Stimulated activated effector memory CD8-positive, alpha-beta T cell treated with anti-CD3 and anti-CD28 coated beads, Interleukin-12 subunit alpha, Interleukin-12 subunit beta, amount 100 ng/mL, for 72 hours (primary cell): ENCODE results near the gene C16orf87.

Experiments used
- ATAC-seq: fragments of 150-1000 bp; cut with Tn5 transposase; 2 replicates; pipeline ENCODE4 v1.10.0; 2021
- DNase-seq, 2 donors: peaks; one replicate each; pipeline ENCODE4 v3.0.0; 2021 to 2022; ENCODE audit warnings: low spot score in 2 of 2
- H3K27ac Mint-ChIP-seq: one replicate; pipeline ENCODE4 v1.8.0; 2022; ENCODE audit warnings: mild to moderate bottlenecking, mixed read lengths
- H3K36me3 Mint-ChIP-seq: one replicate; pipeline ENCODE4 v1.8.0; 2022; ENCODE audit warnings: mild to moderate bottlenecking, mixed read lengths
- H3K4me1 Mint-ChIP-seq: one replicate; pipeline ENCODE4 v1.8.0; 2022; ENCODE audit warnings: mixed read lengths
- H3K4me3 Mint-ChIP-seq: one replicate; pipeline ENCODE4 v1.8.0; 2022; ENCODE audit warnings: mild to moderate bottlenecking, mixed read lengths
- H3K9me3 Mint-ChIP-seq: one replicate; pipeline ENCODE4 v1.8.0; 2022; ENCODE audit warnings: mixed read lengths

The C16orf87 gene

DNA sequence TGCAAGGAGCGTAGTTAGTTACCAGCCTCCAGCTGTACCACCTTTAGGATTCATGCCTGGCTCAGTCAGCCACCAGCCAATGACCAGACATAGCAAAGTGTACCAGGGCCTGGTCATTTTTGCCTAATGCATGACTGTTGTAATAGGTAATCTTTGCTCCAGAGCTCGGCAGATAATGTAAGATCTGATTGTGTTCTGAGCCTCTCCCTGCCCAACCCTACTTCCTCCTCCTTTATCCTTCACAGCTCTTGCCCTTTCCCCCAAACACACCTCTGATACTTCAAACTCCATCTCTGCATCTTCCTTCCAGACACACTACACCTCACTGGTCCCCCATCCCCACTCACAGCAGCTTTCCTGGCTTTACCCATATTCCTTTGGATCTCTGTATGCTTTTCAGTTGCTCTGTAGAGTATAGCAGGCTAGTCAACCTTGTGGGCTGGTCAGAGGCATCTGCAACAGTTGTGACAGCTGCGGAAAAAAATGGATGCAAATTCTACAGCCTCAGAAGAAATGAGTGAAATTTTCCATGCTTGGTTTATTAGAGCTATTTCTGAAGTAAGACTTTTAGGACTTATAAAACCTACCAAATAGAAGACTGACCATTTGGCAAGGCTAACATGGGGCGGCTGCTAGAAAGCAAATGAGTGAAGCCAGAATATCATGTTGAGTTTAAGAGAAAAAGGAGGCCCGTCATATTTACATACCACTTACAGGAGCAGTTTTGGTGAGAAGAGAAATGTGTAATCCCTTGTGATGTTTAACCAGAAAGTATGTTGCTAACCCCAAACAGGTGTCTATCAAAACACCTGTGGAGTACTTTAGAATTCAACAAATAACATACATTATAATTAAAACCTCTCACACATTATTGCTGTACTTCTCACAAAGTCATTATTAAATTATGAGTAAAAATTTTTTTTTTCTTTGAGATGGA, 19.9 kb upstream of the C16orf87 start:
- ATAC-seq (no peak), DNase-seq (no peak)
- H3K4me3 Mint-ChIP-seq = no peak overlapping the region
- no peak overlapping the region for H3K27ac Mint-ChIP-seq
- no peaks in the 10 kb centered on the region for H3K9me3 Mint-ChIP-seq
- H3K36me3 Mint-ChIP-seq = no peaks in the 10 kb centered on the region
- H3K4me1 Mint-ChIP-seq = no peaks in the 10 kb centered on the region

DNA sequence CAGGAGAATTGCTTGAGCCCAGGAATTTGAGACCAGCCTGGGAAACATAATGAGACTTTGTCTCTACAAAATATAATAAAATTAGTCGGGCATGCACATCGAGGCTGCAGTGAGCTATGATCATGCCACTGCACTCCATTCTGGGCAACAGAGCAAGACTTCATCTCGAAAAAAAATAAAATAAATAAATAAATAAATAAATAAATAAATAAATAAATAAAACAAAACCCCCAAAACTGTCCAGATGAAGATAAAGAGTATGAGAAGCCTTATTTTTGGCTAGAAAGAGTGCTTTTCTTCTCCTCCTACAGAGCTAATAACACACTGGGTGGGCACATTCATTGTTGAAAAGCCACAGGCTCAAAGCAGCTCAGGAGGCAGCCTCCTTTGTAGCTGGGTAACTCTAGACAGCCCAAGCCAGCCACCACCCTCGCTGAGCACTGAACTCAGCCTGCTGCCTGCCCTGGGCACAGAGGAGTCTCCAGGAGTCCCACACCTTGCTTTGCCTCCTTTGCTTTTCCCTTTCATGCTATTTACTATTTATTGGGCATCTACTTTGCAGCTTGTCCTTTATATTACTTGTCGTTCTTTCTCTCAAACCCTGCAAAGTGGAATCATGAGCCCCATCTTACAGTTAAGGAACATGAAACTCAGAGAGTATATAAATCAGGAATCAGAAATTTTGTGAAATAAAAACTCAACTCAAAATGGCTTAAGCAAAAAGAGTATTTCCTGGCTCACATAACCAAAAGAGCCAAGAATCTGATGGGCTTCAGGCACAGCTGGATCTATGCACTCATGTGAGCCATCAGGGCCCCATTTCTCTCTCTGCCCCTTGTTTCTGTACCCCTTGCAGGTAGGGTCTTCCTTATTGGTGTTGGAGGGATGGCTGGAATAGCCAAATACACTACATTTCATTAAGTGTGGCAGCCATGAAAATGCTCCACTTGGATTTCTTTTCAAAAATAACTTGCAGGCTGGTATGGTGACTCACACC, 18.1 kb upstream of the C16orf87 start:
- H3K4me1 Mint-ChIP-seq = no peaks in the 10 kb centered on the region
- ATAC-seq (no peak), DNase-seq (no peak)
- no peak overlapping the region for H3K27ac Mint-ChIP-seq
- H3K4me3 Mint-ChIP-seq = no peak overlapping the region
- no peaks in the 10 kb centered on the region for H3K9me3 Mint-ChIP-seq
- no peaks in the 10 kb centered on the region for H3K36me3 Mint-ChIP-seq

DNA sequence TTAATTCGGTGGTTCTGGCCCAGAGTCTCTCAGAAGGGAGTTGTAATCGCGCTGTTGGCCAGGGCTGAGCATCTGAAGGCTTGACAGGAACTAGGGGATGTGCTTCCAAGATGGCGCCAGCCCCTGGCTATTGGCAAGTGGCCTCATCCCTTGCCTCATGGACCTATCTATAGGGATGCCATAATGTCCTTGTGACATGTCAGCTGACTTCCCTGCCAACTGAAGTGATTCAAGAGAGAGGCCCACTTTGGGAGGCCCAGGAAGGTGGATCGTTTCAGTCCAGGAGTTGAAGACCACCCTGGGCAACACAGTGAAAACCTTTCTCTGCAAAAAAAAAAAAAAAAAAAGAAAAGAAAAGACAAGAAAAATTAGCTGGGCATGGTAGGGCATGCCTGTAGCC, 15.0 kb upstream of the C16orf87 start:
- H3K36me3 Mint-ChIP-seq = no peaks in the 10 kb centered on the region
- no peaks in the 10 kb centered on the region for H3K4me1 Mint-ChIP-seq
- no peak for ATAC-seq
- no peak for DNase-seq
- no peak overlapping the region for H3K27ac Mint-ChIP-seq
- H3K4me3 Mint-ChIP-seq = no peak overlapping the region
- peaks cover 4% of the 10 kb centered on the region for H3K9me3 Mint-ChIP-seq

DNA sequence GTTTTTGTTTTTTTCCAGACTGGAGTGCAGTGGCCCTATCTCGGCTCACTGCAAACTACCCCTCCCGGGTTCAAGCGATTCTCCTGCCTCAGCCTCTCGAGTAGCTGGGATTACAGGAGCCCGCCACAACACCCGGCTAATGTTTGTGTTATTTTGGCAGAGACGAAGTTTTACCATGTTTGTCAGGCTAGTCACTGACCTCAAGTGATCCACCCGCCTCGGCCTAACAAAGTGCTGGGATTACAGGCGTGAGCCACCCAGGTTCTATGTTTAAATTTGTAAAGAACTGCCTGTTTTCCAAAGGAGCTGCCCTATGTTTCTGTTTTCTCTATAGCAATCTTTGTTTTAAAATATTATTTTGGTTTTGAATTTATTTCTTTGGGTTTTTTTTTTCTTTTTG, 13.8 kb upstream of the C16orf87 start:
- H3K4me3 Mint-ChIP-seq = no peak overlapping the region
- no peak for ATAC-seq
- no peaks in the 10 kb centered on the region for H3K36me3 Mint-ChIP-seq
- H3K4me1 Mint-ChIP-seq = no peaks in the 10 kb centered on the region
- H3K9me3 Mint-ChIP-seq = peaks cover 4% of the 10 kb centered on the region
- no peak for DNase-seq
- H3K27ac Mint-ChIP-seq = no peak overlapping the region

DNA sequence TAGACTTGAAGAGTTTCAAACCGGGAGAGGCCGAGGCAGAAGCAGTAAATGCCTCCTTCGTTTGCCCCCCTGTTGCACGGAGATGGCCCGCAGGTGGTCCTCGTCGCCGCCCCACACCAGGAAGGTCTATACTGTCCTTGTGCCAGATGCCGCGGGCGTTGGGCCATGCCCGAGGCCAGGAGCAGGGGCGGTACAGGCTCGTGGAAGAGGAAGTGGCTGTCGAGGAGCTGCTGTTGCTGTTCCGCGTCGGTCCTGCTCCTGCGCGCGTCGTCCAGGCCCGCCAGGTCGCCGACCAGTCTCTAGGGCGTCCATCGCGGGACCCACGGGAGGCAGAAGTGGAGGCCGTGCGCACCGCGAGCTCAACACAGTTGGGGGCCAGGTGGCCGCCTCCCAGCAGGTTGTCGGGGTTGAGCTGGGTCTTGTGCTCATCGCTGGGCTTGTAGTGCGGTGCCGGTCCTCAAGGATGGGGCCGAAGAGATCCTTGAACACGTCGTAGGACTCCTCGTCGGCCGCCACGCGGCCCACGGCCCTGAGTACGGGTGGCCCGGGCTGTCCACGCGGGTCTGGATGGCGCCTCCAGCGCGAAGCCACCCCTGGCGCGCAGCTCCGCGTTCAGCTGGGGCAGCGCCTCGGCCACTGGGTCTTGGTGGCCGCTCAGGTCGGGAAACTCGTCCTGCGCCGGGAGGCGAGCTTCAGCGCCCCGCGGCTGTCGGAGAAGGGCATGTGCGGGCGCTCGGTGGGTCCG, 13.1 kb upstream of the C16orf87 start:
- ATAC-seq = no peak
- Mint-ChIP-seq H3K9me3 (peaks cover 4% of the 10 kb centered on the region), H3K4me1 (no peaks in the 10 kb centered on the region), H3K27ac (no peak overlapping the region), H3K36me3 (no peaks in the 10 kb centered on the region), H3K4me3 (no peak overlapping the region)
- DNase-seq = no peak

DNA sequence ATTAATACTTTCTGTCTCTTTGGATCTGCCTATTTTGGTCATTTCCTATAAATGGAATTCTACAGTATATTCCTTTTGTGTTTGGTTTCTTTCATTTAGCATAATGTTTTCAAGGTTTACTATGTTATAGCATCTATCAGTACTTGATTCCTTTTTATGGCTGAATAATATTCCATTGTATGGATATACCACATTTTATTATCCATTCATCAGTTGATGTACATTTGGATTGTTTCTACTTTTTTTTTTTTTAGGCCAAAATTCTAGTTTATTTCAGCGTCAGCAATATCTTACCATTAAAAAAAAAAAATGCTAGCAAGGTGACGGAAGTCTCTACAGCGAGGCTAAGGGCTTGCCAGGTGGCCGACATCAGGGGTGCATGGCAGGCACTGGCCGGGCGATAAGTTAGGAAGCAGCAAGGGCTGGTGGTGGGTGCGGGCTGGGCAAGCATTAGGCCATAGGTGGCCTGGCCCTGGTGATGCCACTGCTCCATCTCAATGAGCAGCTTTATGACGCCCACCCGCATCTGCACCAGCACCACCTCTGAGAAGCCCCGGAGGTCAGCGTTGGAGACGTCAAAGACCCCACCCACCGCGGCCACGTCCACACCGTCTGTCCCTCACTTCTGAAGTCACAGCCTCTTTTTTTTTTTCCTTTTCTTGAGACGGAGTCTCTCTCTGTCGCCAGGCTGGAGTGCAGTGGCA, 11.4 kb upstream of the C16orf87 start:
- Mint-ChIP-seq H3K36me3 (no peaks in the 10 kb centered on the region), H3K4me3 (no peak overlapping the region), H3K4me1 (no peaks in the 10 kb centered on the region), H3K9me3 (peaks cover 4% of the 10 kb centered on the region), H3K27ac (no peak overlapping the region)
- ATAC-seq (no peak), DNase-seq (no peak)

DNA sequence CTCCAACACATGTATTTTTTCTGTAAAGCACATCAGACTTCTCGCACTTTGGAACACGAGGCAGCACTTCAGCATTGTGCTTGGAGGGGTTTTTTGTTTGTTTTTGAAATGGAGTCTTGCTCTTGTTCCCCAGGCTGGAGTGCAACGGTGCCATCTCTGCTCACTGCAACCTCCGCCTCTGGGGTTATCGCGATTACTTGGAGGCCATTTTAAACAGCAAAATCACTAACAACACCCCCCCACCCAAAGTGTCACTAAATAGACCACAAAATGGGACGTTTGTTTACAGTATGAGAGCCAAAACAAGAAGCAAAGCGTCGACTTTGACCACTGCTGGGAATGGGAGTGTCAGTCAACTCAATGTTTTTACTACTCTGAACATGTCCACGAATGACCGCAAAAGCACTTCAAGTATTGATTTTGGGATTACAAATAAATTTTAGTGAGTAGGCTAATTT, 9.0 kb upstream of the C16orf87 start:
- DNase-seq (no peak), ATAC-seq (no peak)
- no peaks in the 10 kb centered on the region for H3K36me3 Mint-ChIP-seq
- H3K9me3 Mint-ChIP-seq = peaks cover 4% of the 10 kb centered on the region
- peaks cover 6% of the 10 kb centered on the region for H3K4me1 Mint-ChIP-seq
- H3K27ac Mint-ChIP-seq = no peak overlapping the region
- H3K4me3 Mint-ChIP-seq = no peak overlapping the region

DNA sequence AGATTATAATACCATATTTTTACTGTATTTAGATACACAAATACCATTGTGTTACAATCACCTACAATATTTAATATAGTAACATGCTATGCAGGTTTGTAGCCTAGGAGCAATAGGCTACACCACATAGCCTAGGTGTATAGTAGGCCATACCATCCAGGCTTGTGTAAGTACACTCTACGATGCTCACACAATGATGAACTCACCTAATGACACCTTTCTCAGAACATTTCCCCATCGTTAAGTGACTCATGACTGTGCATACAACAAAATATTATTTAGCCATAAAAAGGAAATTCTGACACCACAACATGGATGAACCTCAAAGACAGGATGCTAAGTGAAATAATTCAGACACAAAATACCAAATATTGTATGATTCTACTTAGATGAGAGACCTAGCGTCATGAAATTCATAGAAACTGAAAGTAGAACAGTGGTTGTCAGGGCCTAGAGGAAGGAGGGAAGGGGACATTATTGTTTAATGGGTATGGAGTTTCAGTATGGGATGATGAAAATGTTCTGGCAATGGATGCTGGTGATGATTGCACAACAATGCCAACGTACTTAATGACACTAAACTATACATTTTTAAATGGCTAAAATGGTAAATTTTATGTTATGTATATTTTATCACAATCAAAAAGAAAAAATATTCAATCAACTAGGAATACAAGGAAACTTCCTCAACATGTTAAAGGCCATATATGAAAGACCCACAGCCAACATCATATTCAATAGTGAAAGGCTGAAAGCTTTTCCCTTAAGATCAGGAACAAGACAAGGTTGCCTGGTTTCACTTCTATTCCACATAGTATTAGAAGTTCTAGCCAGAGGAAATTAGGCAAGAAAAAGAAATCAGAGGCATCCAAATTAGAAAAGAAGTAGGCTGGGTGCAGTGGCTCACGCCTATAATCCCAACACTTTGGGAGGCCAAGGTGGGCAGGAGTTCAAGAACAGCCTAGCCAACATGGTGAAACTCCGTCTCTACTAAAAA, 5.9 kb upstream of the C16orf87 start:
- peak; percentile 69 for ATAC-seq
- Mint-ChIP-seq H3K4me3 (no peak overlapping the region), H3K36me3 (no peaks in the 10 kb centered on the region), H3K27ac (no peak overlapping the region), H3K4me1 (peaks cover 6% of the 10 kb centered on the region), H3K9me3 (no peaks in the 10 kb centered on the region)
- peak in 1 of 2 donors; percentile 8 for DNase-seq

DNA sequence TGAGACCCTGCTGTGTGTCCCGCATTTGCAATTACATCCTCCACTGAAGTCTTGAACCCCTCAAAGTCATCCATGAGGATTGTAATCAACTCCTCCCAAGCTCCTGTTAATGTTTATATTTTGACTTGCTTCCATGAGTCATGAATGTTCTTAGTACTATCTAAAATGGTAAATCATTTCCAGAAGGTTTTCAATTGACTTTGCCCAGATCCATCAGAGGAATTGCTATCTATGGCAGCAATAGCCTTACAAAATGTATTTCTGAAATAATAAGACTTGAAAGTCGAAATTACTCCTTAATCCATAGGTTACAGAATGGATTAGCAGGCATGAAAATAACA, 2.5 kb upstream of the C16orf87 start:
- Mint-ChIP-seq H3K9me3 (no peaks in the 10 kb centered on the region), H3K4me3 (no peak overlapping the region), H3K36me3 (peaks cover 21% of the 10 kb centered on the region), H3K27ac (no peak overlapping the region), H3K4me1 (peaks cover 18% of the 10 kb centered on the region)
- ATAC-seq = no peak
- no peak for DNase-seq

DNA sequence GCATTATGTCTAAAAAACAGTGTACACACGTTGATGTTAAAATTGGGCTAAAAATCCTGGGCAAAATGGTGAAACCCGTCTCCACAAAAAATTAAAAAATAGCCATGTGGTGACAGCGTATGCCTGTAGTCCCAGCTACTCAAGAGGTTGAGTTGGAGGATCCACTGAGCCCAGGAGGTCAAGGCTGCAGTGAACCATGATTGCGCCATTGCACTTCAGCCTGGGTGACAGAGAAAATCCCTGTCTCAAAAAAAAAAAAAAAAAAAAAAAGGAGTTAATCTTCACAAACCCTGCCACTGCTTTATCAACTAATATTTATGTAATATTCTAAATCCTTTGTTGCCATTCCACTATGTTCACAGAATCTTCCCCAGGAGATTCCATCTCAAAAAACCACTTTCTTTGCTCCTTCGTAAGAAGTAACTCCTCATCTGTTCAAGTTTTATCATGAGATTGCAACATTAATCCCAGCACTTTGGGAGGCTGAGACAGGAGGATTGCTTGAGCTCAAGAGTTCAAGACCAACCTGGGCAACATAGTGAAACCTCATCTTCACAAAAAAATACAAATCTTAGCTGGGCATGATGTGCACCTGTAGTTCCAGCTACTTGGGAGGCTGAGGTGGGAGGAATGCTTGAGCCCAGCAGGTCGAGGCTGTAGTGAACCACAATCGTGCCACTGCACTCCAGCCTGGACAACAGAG, 1.9 kb upstream of the C16orf87 start:
- Mint-ChIP-seq H3K9me3 (no peaks in the 10 kb centered on the region), H3K4me3 (no peak overlapping the region), H3K36me3 (peaks cover 26% of the 10 kb centered on the region), H3K4me1 (peaks cover 18% of the 10 kb centered on the region), H3K27ac (no peak overlapping the region)
- no peak for DNase-seq
- ATAC-seq = no peak

DNA sequence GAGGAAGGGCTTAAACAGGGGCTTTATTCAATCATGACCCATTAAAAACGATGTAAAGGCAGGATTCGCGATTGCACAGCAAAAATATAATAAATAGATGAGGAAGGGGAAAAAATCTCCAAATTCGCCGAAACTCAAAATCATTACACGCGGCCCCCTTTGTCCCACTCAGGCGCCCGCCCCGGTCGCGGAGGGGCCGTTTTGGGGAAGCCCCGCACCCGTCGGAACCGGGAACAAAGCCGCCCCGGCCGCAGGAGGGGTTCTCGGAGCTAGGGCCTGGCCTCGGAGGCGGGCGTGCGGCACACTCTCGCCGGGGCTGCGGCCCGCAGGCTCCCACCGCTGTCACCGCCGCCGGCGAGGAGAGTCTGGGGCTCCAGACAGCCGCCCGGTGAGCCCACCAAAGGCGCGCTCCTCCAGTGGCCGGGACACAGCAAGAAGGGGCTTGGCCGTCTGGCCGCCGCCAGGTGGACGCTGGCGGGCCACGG, 521 bp downstream of the C16orf87 start:
- Mint-ChIP-seq H3K36me3 (peaks cover 43% of the 10 kb centered on the region), H3K4me1 (peaks cover 21% of the 10 kb centered on the region), H3K9me3 (no peaks in the 10 kb centered on the region), H3K4me3 (peak overlapping the region; percentile 88), H3K27ac (peak overlapping the region; percentile 98)
- ATAC-seq (peak; percentile 19), DNase-seq (peak in 1 of 2 donors; percentile 33)

DNA sequence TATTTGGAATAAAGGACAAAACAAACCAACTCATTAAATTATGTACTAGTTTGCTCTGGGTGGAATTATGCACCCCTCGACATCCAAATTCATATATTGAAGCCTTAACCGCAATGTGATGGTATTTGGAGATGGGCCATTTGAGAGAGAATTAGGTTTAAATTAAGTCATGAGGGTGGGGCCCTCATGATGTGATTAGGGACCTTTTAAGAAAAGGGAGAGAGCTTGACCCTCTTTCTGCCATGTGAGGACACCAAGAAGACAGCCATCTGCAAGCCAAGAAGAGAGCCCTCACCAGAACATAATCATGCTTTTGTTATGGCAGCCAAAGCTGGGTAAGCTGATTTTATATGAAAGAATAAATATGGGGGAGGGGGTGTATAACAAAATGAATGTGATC, 2.0 kb downstream of the C16orf87 start:
- H3K27ac Mint-ChIP-seq = peak overlapping the region; percentile 98
- ATAC-seq (no peak), DNase-seq (no peak)
- peak overlapping the region; percentile 88 for H3K4me3 Mint-ChIP-seq
- H3K9me3 Mint-ChIP-seq = no peaks in the 10 kb centered on the region
- H3K4me1 Mint-ChIP-seq = peaks cover 27% of the 10 kb centered on the region
- peaks cover 48% of the 10 kb centered on the region for H3K36me3 Mint-ChIP-seq

DNA sequence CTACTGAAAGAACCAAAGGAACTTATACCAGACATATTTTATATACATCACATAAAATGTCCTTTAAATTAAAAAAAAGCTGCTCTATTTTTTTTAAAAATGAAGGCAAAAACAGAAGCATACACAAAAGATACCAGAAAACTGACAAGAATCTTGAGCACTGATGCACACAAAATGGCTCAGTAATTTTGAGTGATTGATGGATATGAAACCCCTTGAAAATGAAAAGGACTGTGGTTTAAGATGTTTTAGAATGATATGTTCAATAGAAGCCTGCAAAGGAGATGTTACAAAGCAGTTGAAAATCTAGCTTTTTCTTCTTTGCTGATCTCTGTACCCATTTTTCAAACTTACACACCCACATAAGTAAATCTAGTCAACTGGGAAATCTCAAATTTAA, 2.7 kb downstream of the C16orf87 start:
- Mint-ChIP-seq H3K9me3 (no peaks in the 10 kb centered on the region), H3K4me3 (peak overlapping the region; percentile 88), H3K27ac (peak overlapping the region; percentile 54), H3K4me1 (peaks cover 27% of the 10 kb centered on the region), H3K36me3 (peaks cover 48% of the 10 kb centered on the region)
- ATAC-seq (no peak), DNase-seq (no peak)
